Uterus (tissue), 4 donors: Measurements from ENCODE around the gene SH3PXD2A. TPM values are rescaled to one million over a fixed set of nuclear protein-coding genes. Genes with fewer than 3 reads are reported as not detected.

ENCODE experiments used
- DNase-seq, 2 donors: peaks; one replicate each; pipeline ENCODE4 v3.0.0-alpha.2; 2019 to 2020
- H3K27ac ChIP-seq, 2 donors: fragments of 200-600 bp; sonication (generic); 1 replicate in 1 of 2; 2 replicates in 1 of 2; pipeline ENCODE4 v1.5.1; 2016 to 2018
- H3K27me3 ChIP-seq, 2 donors: fragments of 200-600 bp; sonication (generic); one replicate each; pipeline ENCODE4 v1.5.1; 2018 to 2019; ENCODE audit warnings: control low read depth in 1 of 2
- H3K36me3 ChIP-seq, 2 donors: fragments of 200-600 bp; sonication (generic); one replicate each; pipeline ENCODE4 v1.5.1; 2019; ENCODE audit warnings: control low read depth in 1 of 2
- H3K4me1 ChIP-seq, 2 donors: fragments of 200-600 bp; sonication (generic); one replicate each; pipeline ENCODE4 v1.5.1; 2018 to 2019; ENCODE audit warnings: control low read depth in 1 of 2
- H3K4me3 ChIP-seq, 2 donors: fragments of 200-600 bp; sonication (generic); 1 replicate in 1 of 2; 2 replicates in 1 of 2; pipeline ENCODE4 v1.5.1; 2018 to 2019; ENCODE audit warnings: mild to moderate bottlenecking in 1 of 2
- H3K9me3 ChIP-seq, 2 donors: fragments of 200-600 bp; sonication (generic); one replicate each; pipeline ENCODE4 v1.5.1; 2019; ENCODE audit warnings: control low read depth in 1 of 2
- CTCF ChIP-seq, 4 experiments: fragments of 200-600 bp in 2 of 4; fragments of 450-650 bp in 2 of 4; sonication (generic) in 2 of 4; IDR thresholded peaks; one replicate each; pipeline ENCODE4 v1.5.1; 2016 to 2019; ENCODE audit warnings: antibody characterized with exemption in 4 of 4, mild to moderate bottlenecking in 2 of 4, moderate library complexity in 1 of 4
- POLR2A ChIP-seq, 2 donors: fragments of 450-650 bp; IDR thresholded peaks; one replicate each; pipeline ENCODE4 v1.6.1; 2016; ENCODE audit warnings: antibody characterized with exemption in 2 of 2, mild to moderate bottlenecking in 1 of 2, moderate library complexity in 1 of 2
- intact Hi-C: fragments of 100-400 bp; cut with DNase I; formaldehyde crosslinking; loops from one replicate; pipeline ENCODE4 v1.15.1; 2023; ENCODE audit warnings: low total_unique reads
- total RNA-seq, 4 donors: library from RNA; depleted of rRNA in 3 of 4; stranded (reverse); fragments of >200 nt in 3 of 4; gene quantifications; one replicate each; pipeline versions ENCODE4 v1.1.0 to v1.2.4, GENCODE V29; 2014 to 2023
- donor health status: DM: yes; HTN: yes; CAD: no.

Gene SH3PXD2A
- total RNA-seq, 4 donors from 2014 or later, result 12.6 to 117 (median 46.6) TPM

- intact Hi-C loops, result no loop called here
- TF ChIP-seq POLR2A (IDR thresholded peaks at IDR 0.05), result no peak
- no peak for TF ChIP-seq CTCF (IDR thresholded peaks at IDR 0.05)
- Histone ChIP-seq H3K9me3 (no peaks in the 10 kb centered on the region), H3K36me3 (no peaks in the 10 kb centered on the region), H3K27me3 (no peaks in the 10 kb centered on the region), H3K4me1 (peaks cover 0 to 3% of the 10 kb centered on the region in 2 donors), H3K4me3 (no peak overlapping the region), H3K27ac (peak overlapping the region; percentile 45 to 66)
- no peak for DNase-seq
Measured at GRCh38 chr10:103580011-103580410, 275.4 kb downstream of the SH3PXD2A start.

- Histone ChIP-seq H3K4me3 (no peak overlapping the region), H3K27me3 (no peaks in the 10 kb centered on the region), H3K27ac (peak overlapping the region; percentile 45 to 66), H3K4me1 (peaks cover 0 to 5% of the 10 kb centered on the region in 2 donors), H3K9me3 (no peaks in the 10 kb centered on the region), H3K36me3 (no peaks in the 10 kb centered on the region)
- no peak for DNase-seq
- TF ChIP-seq CTCF (IDR thresholded peaks at IDR 0.05), result no peak
- no peak for TF ChIP-seq POLR2A (IDR thresholded peaks at IDR 0.05)
- intact Hi-C loops, result no loop called here
Measured at GRCh38 chr10:103578782-103579382, 276.5 kb downstream of the SH3PXD2A start.

GRCh38 chr10:103576862-103577261 lies 278.5 kb downstream of the SH3PXD2A start:
- no peaks in the 10 kb centered on the region for H3K27me3 ChIP-seq
- peaks cover 5 to 7% of the 10 kb centered on the region in 2 donors for H3K4me1 ChIP-seq
- intact Hi-C loops, result no loop called here
- no peaks in the 10 kb centered on the region for H3K36me3 ChIP-seq
- peak overlapping the region; percentile 85 to 94 for H3K27ac ChIP-seq
- H3K4me3 ChIP-seq, result no peak overlapping the region
- H3K9me3 ChIP-seq, result no peaks in the 10 kb centered on the region
- TF ChIP-seq CTCF (IDR thresholded peaks at IDR 0.05), result no peak
- TF ChIP-seq POLR2A (IDR thresholded peaks at IDR 0.05), result no peak
- DNase-seq, result no peak

GRCh38 chr10:103576076-103576471 lies 279.3 kb downstream of the SH3PXD2A start:
- Histone ChIP-seq H3K4me3 (no peak overlapping the region), H3K9me3 (no peaks in the 10 kb centered on the region), H3K4me1 (peaks cover 5 to 15% of the 10 kb centered on the region in 2 donors), H3K27ac (peak overlapping the region; percentile 85 to 94), H3K27me3 (no peaks in the 10 kb centered on the region), H3K36me3 (no peaks in the 10 kb centered on the region)
- intact Hi-C loops, result no loop called here
- TF ChIP-seq POLR2A (IDR thresholded peaks at IDR 0.05) (no peak), CTCF (IDR thresholded peaks at IDR 0.05) (no peak)
- DNase-seq, result no peak

GRCh38 chr10:103575416-103576075 lies 279.8 kb downstream of the SH3PXD2A start:
- TF ChIP-seq POLR2A (IDR thresholded peaks at IDR 0.05), result no peak
- TF ChIP-seq CTCF (IDR thresholded peaks at IDR 0.05), result no peak
- peak in 1 of 2 donors; percentile 47 for DNase-seq
- intact Hi-C loops, result no loop called here
- Histone ChIP-seq H3K4me1 (peaks cover 5 to 15% of the 10 kb centered on the region in 2 donors), H3K27me3 (no peaks in the 10 kb centered on the region), H3K9me3 (no peaks in the 10 kb centered on the region), H3K4me3 (no peak overlapping the region), H3K36me3 (no peaks in the 10 kb centered on the region), H3K27ac (peak overlapping the region; percentile 85 to 94)
